GM21515 (cell line): ENCODE measurements around the gene SYNGR1.
"Not testable (repeated sequence)": the region's sequence is repeated elsewhere in the genome, so short reads cannot be mapped to it uniquely, and the experiment has no call there.

Experiments used
- ATAC-seq: cut with Tn5 transposase; IDR thresholded peaks from one replicate; pipeline ENCODE4 v1.9.1; 2021; ENCODE audit not compliant: unreplicated experiment

The SYNGR1 gene

GRCh38 chr22:39405346-39406085 lies 55.7 kb downstream of the SYNGR1 start:
- ATAC-seq: no peak

GRCh38 chr22:39408173-39408572 lies 58.4 kb downstream of the SYNGR1 start:
- ATAC-seq: no peak

GRCh38 chr22:39408807-39409206 lies 59.0 kb downstream of the SYNGR1 start:
- no peak for ATAC-seq

GRCh38 chr22:39409516-39410029 lies 59.8 kb downstream of the SYNGR1 start:
- no peak for ATAC-seq

- no peak for ATAC-seq
These were observed 60.5 kb downstream of the SYNGR1 start for GRCh38 chr22:39410264-39410663.

- not testable (repeated sequence) for ATAC-seq
These were observed 62.1 kb downstream of the SYNGR1 start for GRCh38 chr22:39411828-39412365.

- ATAC-seq: not testable (repeated sequence)
These were observed 63.4 kb downstream of the SYNGR1 start for GRCh38 chr22:39413204-39413603.

- no peak for ATAC-seq
These were observed 64.6 kb downstream of the SYNGR1 start for GRCh38 chr22:39414377-39414776.

GRCh38 chr22:39414886-39415285 lies 65.1 kb downstream of the SYNGR1 start:
- no peak for ATAC-seq

- no peak for ATAC-seq
These were observed 65.7 kb downstream of the SYNGR1 start for GRCh38 chr22:39415506-39415905.

GRCh38 chr22:39416319-39416718 lies 66.5 kb downstream of the SYNGR1 start:
- no peak for ATAC-seq

- no peak for ATAC-seq
These were observed 67.8 kb downstream of the SYNGR1 start for GRCh38 chr22:39417641-39418040.

- no peak for ATAC-seq
These were observed 68.9 kb downstream of the SYNGR1 start for GRCh38 chr22:39418696-39419095.

GRCh38 chr22:39419096-39419495 lies 69.3 kb downstream of the SYNGR1 start:
- ATAC-seq: no peak

- ATAC-seq: no peak
These were observed 70.1 kb downstream of the SYNGR1 start for GRCh38 chr22:39419911-39420310.

- ATAC-seq: no peak
These were observed 71.9 kb downstream of the SYNGR1 start for GRCh38 chr22:39421691-39422090.

- ATAC-seq: no peak
These were observed 72.3 kb downstream of the SYNGR1 start for GRCh38 chr22:39422101-39422500.

- ATAC-seq: no peak
These were observed 72.9 kb downstream of the SYNGR1 start for GRCh38 chr22:39422721-39423120.

GRCh38 chr22:39423976-39424375 lies 74.2 kb downstream of the SYNGR1 start:
- ATAC-seq: no peak

GRCh38 chr22:39426380-39427043 lies 76.7 kb downstream of the SYNGR1 start:
- ATAC-seq: no peak

- ATAC-seq: no peak
These were observed 78.2 kb downstream of the SYNGR1 start for GRCh38 chr22:39427751-39428596.
